Epithelial cell of prostate (primary cell): ENCODE measurements around the gene FXYD1.
"Not testable (repeated sequence)": the region's sequence is repeated elsewhere in the genome, so short reads cannot be mapped to it uniquely, and the experiment has no call there.

Source experiments
- DNase-seq: peaks from one replicate; pipeline ENCODE4 v3.0.0-alpha.2; 2011; ENCODE audit warnings: low read depth, low spot score
- H3K27ac ChIP-seq: fragments of 450-650 bp; 2 replicates; pipeline ENCODE4 v1.5.1; 2017; ENCODE audit warnings: mild to moderate bottlenecking

FXYD1 gene

GRCh38 chr19:35123573-35123972 is 15.1 kb upstream of the FXYD1 start:
- H3K27ac ChIP-seq, result peak overlapping the region; percentile 90
- no peak for DNase-seq

- peak overlapping the region; percentile 90 for H3K27ac ChIP-seq
- DNase-seq, result peak; percentile 64
These were observed 14.2 kb upstream of the FXYD1 start for GRCh38 chr19:35124098-35125060.

- no peak for DNase-seq
- H3K27ac ChIP-seq, result no peak overlapping the region
These were observed 13.3 kb upstream of the FXYD1 start for GRCh38 chr19:35125270-35125717.

- no peak overlapping the region for H3K27ac ChIP-seq
- no peak for DNase-seq
These were observed 12.6 kb upstream of the FXYD1 start for GRCh38 chr19:35125749-35126623.

- no peak for DNase-seq
- no peak overlapping the region for H3K27ac ChIP-seq
These were observed 12.0 kb upstream of the FXYD1 start for GRCh38 chr19:35126624-35126959.

- no peak for DNase-seq
- H3K27ac ChIP-seq, result peak overlapping the region; percentile 35
These were observed 10.8 kb upstream of the FXYD1 start for GRCh38 chr19:35127871-35128270.

- DNase-seq, result no peak
These were observed 10.1 kb upstream of the FXYD1 start for GRCh38 chr19:35128398-35129057.

GRCh38 chr19:35129724-35130274 is 8.8 kb upstream of the FXYD1 start:
- H3K27ac ChIP-seq, DNase-seq: not testable (repeated sequence)

More at GRCh38 chr19:35128398-35129057, 10.1 kb upstream of the FXYD1 start:
- no peak overlapping the region for H3K27ac ChIP-seq

GRCh38 chr19:35130761-35131720 is 7.6 kb upstream of the FXYD1 start:
- no peak for DNase-seq
- H3K27ac ChIP-seq, result no peak overlapping the region

- no peak overlapping the region for H3K27ac ChIP-seq
- DNase-seq, result no peak
These were observed 6.4 kb upstream of the FXYD1 start for GRCh38 chr19:35132254-35132653.

GRCh38 chr19:35133826-35134225 is 4.8 kb upstream of the FXYD1 start:
- DNase-seq, result no peak
- no peak overlapping the region for H3K27ac ChIP-seq

- DNase-seq, result no peak
- no peak within 1 kb of the TSS for H3K27ac ChIP-seq
These were observed 3.9 kb upstream of the FXYD1 start, which contains the start of gene LGI4 for GRCh38 chr19:35134601-35135242. TSS of gene LGI4 (minus strand) at chr19:35135059. CDS start at chr19:35134680, 379 bp downstream.

GRCh38 chr19:35135389-35135909 is 3.2 kb upstream of the FXYD1 start:
- no peak for DNase-seq
- H3K27ac ChIP-seq, result no peak overlapping the region

- no peak overlapping the region for H3K27ac ChIP-seq
- DNase-seq, result no peak
These were observed 2.4 kb upstream of the FXYD1 start for GRCh38 chr19:35136231-35136630.

GRCh38 chr19:35136977-35137702 is 1.5 kb upstream of the FXYD1 start:
- H3K27ac ChIP-seq, result no peak overlapping the region
- DNase-seq, result no peak

- no peak overlapping the region for H3K27ac ChIP-seq
- no peak for DNase-seq
These were observed 1.8 kb downstream of the FXYD1 start for GRCh38 chr19:35140207-35140961.
